Stimulated activated memory B cell treated with anti-CD40 and anti-IgM and Interleukin-4, amounts not matched to agents 10 μg/mL and 1 μg/mL and 100 μg/mL, for 72 hours (primary cell): ENCODE data around the gene RSAD1.

Experiments used
- ATAC-seq: fragments of 150-1000 bp; cut with Tn5 transposase; 2 replicates; pipeline ENCODE4 v1.10.0; 2021
- H3K27ac Mint-ChIP-seq: one replicate; pipeline ENCODE4 v1.8.0; 2022; ENCODE audit warnings: mild to moderate bottlenecking, mixed read lengths
- H3K27me3 Mint-ChIP-seq: one replicate; pipeline ENCODE4 v1.8.0; 2022; ENCODE audit warnings: mixed read lengths
- H3K36me3 Mint-ChIP-seq: one replicate; pipeline ENCODE4 v1.8.0; 2022; ENCODE audit warnings: mixed read lengths
- H3K4me1 Mint-ChIP-seq: one replicate; pipeline ENCODE4 v1.8.0; 2022; ENCODE audit warnings: mixed read lengths
- H3K4me3 Mint-ChIP-seq: one replicate; pipeline ENCODE4 v1.8.0; 2022; ENCODE audit warnings: mild to moderate bottlenecking, moderate library complexity, mixed read lengths
- H3K9me3 Mint-ChIP-seq: one replicate; pipeline ENCODE4 v1.8.0; 2022; ENCODE audit warnings: mixed read lengths

The RSAD1 gene

GRCh38 chr17:50491505-50491904 lies 12.8 kb downstream of the RSAD1 start:
- H3K9me3 Mint-ChIP-seq: no peaks in the 10 kb centered on the region
- ATAC-seq: no peak
- no peaks in the 10 kb centered on the region for H3K27me3 Mint-ChIP-seq
- H3K36me3 Mint-ChIP-seq: peaks cover 13% of the 10 kb centered on the region
- no peak overlapping the region for H3K27ac Mint-ChIP-seq
- H3K4me3 Mint-ChIP-seq: no peak overlapping the region
- H3K4me1 Mint-ChIP-seq: no peaks in the 10 kb centered on the region

- no peak for ATAC-seq
- Mint-ChIP-seq H3K27me3 (no peaks in the 10 kb centered on the region), H3K9me3 (no peaks in the 10 kb centered on the region), H3K4me3 (no peak overlapping the region), H3K36me3 (peaks cover 8% of the 10 kb centered on the region), H3K4me1 (no peaks in the 10 kb centered on the region), H3K27ac (no peak overlapping the region)
Observed at GRCh38 chr17:50492214-50492613, 13.6 kb downstream of the RSAD1 start.

GRCh38 chr17:50493744-50494143 lies 15.1 kb downstream of the RSAD1 start:
- Mint-ChIP-seq H3K27ac (no peak overlapping the region), H3K4me1 (no peaks in the 10 kb centered on the region), H3K9me3 (no peaks in the 10 kb centered on the region), H3K27me3 (no peaks in the 10 kb centered on the region), H3K36me3 (peaks cover 4% of the 10 kb centered on the region), H3K4me3 (no peak overlapping the region)
- ATAC-seq: no peak

- ATAC-seq: no peak
- H3K4me3 Mint-ChIP-seq: no peak overlapping the region
- no peaks in the 10 kb centered on the region for H3K9me3 Mint-ChIP-seq
- no peak overlapping the region for H3K27ac Mint-ChIP-seq
- H3K36me3 Mint-ChIP-seq: no peaks in the 10 kb centered on the region
- H3K27me3 Mint-ChIP-seq: no peaks in the 10 kb centered on the region
- no peaks in the 10 kb centered on the region for H3K4me1 Mint-ChIP-seq
Observed at GRCh38 chr17:50495217-50495823, 16.7 kb downstream of the RSAD1 start.

GRCh38 chr17:50495918-50496317 lies 17.3 kb downstream of the RSAD1 start:
- H3K27ac Mint-ChIP-seq: no peak overlapping the region
- no peak overlapping the region for H3K4me3 Mint-ChIP-seq
- no peaks in the 10 kb centered on the region for H3K36me3 Mint-ChIP-seq
- no peaks in the 10 kb centered on the region for H3K4me1 Mint-ChIP-seq
- H3K27me3 Mint-ChIP-seq: no peaks in the 10 kb centered on the region
- no peak for ATAC-seq
- no peaks in the 10 kb centered on the region for H3K9me3 Mint-ChIP-seq

- Mint-ChIP-seq H3K36me3 (no peaks in the 10 kb centered on the region), H3K27me3 (no peaks in the 10 kb centered on the region), H3K27ac (no peak overlapping the region), H3K4me3 (no peak overlapping the region), H3K9me3 (no peaks in the 10 kb centered on the region), H3K4me1 (no peaks in the 10 kb centered on the region)
- ATAC-seq: no peak
Observed at GRCh38 chr17:50498021-50498874, 19.6 kb downstream of the RSAD1 start.

GRCh38 chr17:50499270-50499669 lies 20.6 kb downstream of the RSAD1 start:
- no peaks in the 10 kb centered on the region for H3K4me1 Mint-ChIP-seq
- H3K4me3 Mint-ChIP-seq: no peak overlapping the region
- no peaks in the 10 kb centered on the region for H3K9me3 Mint-ChIP-seq
- H3K27ac Mint-ChIP-seq: no peak overlapping the region
- no peak for ATAC-seq
- H3K36me3 Mint-ChIP-seq: no peaks in the 10 kb centered on the region
- no peaks in the 10 kb centered on the region for H3K27me3 Mint-ChIP-seq

- Mint-ChIP-seq H3K4me3 (no peak overlapping the region), H3K36me3 (no peaks in the 10 kb centered on the region), H3K4me1 (no peaks in the 10 kb centered on the region), H3K9me3 (no peaks in the 10 kb centered on the region), H3K27me3 (no peaks in the 10 kb centered on the region), H3K27ac (no peak overlapping the region)
- ATAC-seq: no peak
Observed at GRCh38 chr17:50499721-50500120, 21.1 kb downstream of the RSAD1 start.

- ATAC-seq: no peak
Observed at GRCh38 chr17:50501054-50501453, 22.4 kb downstream of the RSAD1 start.

GRCh38 chr17:50502301-50502990 lies 23.8 kb downstream of the RSAD1 start:
- Mint-ChIP-seq H3K27ac (no peak overlapping the region), H3K4me1 (no peaks in the 10 kb centered on the region)

More at GRCh38 chr17:50501054-50501453, 22.4 kb downstream of the RSAD1 start:
- H3K4me1 Mint-ChIP-seq: no peaks in the 10 kb centered on the region
- no peak overlapping the region for H3K4me3 Mint-ChIP-seq
- no peaks in the 10 kb centered on the region for H3K9me3 Mint-ChIP-seq
- no peaks in the 10 kb centered on the region for H3K27me3 Mint-ChIP-seq
- no peak overlapping the region for H3K27ac Mint-ChIP-seq
- no peaks in the 10 kb centered on the region for H3K36me3 Mint-ChIP-seq

GRCh38 chr17:50505591-50506130 lies 27.0 kb downstream of the RSAD1 start:
- H3K27ac Mint-ChIP-seq: no peak overlapping the region
- no peak for ATAC-seq
- H3K27me3 Mint-ChIP-seq: peaks cover 9% of the 10 kb centered on the region
- H3K4me1 Mint-ChIP-seq: peaks cover 9% of the 10 kb centered on the region
- H3K4me3 Mint-ChIP-seq: no peak overlapping the region
- no peaks in the 10 kb centered on the region for H3K9me3 Mint-ChIP-seq
- no peaks in the 10 kb centered on the region for H3K36me3 Mint-ChIP-seq

More at GRCh38 chr17:50502301-50502990, 23.8 kb downstream of the RSAD1 start:
- no peak for ATAC-seq
- Mint-ChIP-seq H3K27me3 (no peaks in the 10 kb centered on the region), H3K9me3 (no peaks in the 10 kb centered on the region), H3K4me3 (no peak overlapping the region), H3K36me3 (no peaks in the 10 kb centered on the region)

GRCh38 chr17:50506298-50506697 lies 27.6 kb downstream of the RSAD1 start:
- Mint-ChIP-seq H3K27me3 (peaks cover 11% of the 10 kb centered on the region), H3K4me3 (no peak overlapping the region), H3K4me1 (peaks cover 12% of the 10 kb centered on the region), H3K9me3 (no peaks in the 10 kb centered on the region), H3K36me3 (no peaks in the 10 kb centered on the region), H3K27ac (no peak overlapping the region)
- ATAC-seq: no peak

- no peaks in the 10 kb centered on the region for H3K9me3 Mint-ChIP-seq
- peaks cover 26% of the 10 kb centered on the region for H3K27me3 Mint-ChIP-seq
- ATAC-seq: peak; percentile 83
- H3K36me3 Mint-ChIP-seq: no peaks in the 10 kb centered on the region
- H3K4me1 Mint-ChIP-seq: peaks cover 20% of the 10 kb centered on the region
- peak within 1 kb of the TSS; percentile 62 for H3K27ac Mint-ChIP-seq
- H3K4me3 Mint-ChIP-seq: peak within 1 kb of the TSS; percentile 87
Observed at GRCh38 chr17:50507871-50508572, 29.4 kb downstream of the RSAD1 start, which contains the start of gene MYCBPAP. Gene MYCBPAP, plus strand, starts transcription at chr17:50508439. Its CDS starts 236 bp downstream, at chr17:50508675.

- ATAC-seq: no peak
- Mint-ChIP-seq H3K4me1 (peaks cover 20% of the 10 kb centered on the region), H3K27me3 (peaks cover 26% of the 10 kb centered on the region), H3K9me3 (no peaks in the 10 kb centered on the region), H3K36me3 (no peaks in the 10 kb centered on the region), H3K27ac (peak overlapping the region; percentile 53), H3K4me3 (peak overlapping the region; percentile 87)
Observed at GRCh38 chr17:50508573-50509460, 30.2 kb downstream of the RSAD1 start.
